DMS79 (cell line): ENCODE data around the gene HINT1.
"Not testable (repeated sequence)": the region's sequence is repeated elsewhere in the genome, so short reads cannot be mapped to it uniquely, and the experiment has no call there.

Experiments
- DNase-seq: peaks from one replicate; lab custom pipeline; 2025; lab: John Stamatoyannopoulos, UW

The HINT1 gene

GRCh38 chr5:131170540-131171275, 5.7 kb upstream of the HINT1 start, which contains the start of gene LYRM7:
Gene LYRM7, plus strand, starts transcription at chr5:131170944. Its CDS starts 77 bp downstream, at chr5:131171021.
- DNase-seq, result peak; percentile 90

GRCh38 chr5:131169810-131170539, 4.9 kb upstream of the HINT1 start:
- DNase-seq, result no peak

- DNase-seq, result no peak
These were observed 2.6 kb upstream of the HINT1 start for GRCh38 chr5:131167615-131168014.

- DNase-seq, result no peak
These were observed 601 bp downstream of the HINT1 start for GRCh38 chr5:131164191-131165118.

- DNase-seq, result no peak
These were observed 1.6 kb downstream of the HINT1 start for GRCh38 chr5:131163276-131164119.

GRCh38 chr5:131160134-131160533, 4.9 kb downstream of the HINT1 start:
- DNase-seq, result no peak

GRCh38 chr5:131156957-131157356, 8.1 kb downstream of the HINT1 start:
- no peak for DNase-seq

GRCh38 chr5:131156385-131156784, 8.7 kb downstream of the HINT1 start:
- no peak for DNase-seq

GRCh38 chr5:131151216-131151615, 13.8 kb downstream of the HINT1 start:
- no peak for DNase-seq

- no peak for DNase-seq
These were observed 14.6 kb downstream of the HINT1 start for GRCh38 chr5:131150408-131150807.

- DNase-seq, result no peak
These were observed 16.2 kb downstream of the HINT1 start for GRCh38 chr5:131148835-131149234.

GRCh38 chr5:131147258-131147657, 17.8 kb downstream of the HINT1 start:
- no peak for DNase-seq

GRCh38 chr5:131142970-131143617, 22.0 kb downstream of the HINT1 start:
- DNase-seq, result no peak

- DNase-seq, result no peak
These were observed 25.7 kb downstream of the HINT1 start for GRCh38 chr5:131139321-131139720.

GRCh38 chr5:131138406-131138805, 26.6 kb downstream of the HINT1 start:
- DNase-seq, result not testable (repeated sequence)

GRCh38 chr5:131133091-131133490, 32.0 kb downstream of the HINT1 start:
- not testable (repeated sequence) for DNase-seq

GRCh38 chr5:131129306-131129705, 35.8 kb downstream of the HINT1 start:
- no peak for DNase-seq

GRCh38 chr5:131127244-131127643, 37.8 kb downstream of the HINT1 start:
- not testable (repeated sequence) for DNase-seq

GRCh38 chr5:131114754-131115153, 50.3 kb downstream of the HINT1 start:
- no peak for DNase-seq

- no peak for DNase-seq
These were observed 52.6 kb downstream of the HINT1 start for GRCh38 chr5:131112424-131112823.

- no peak for DNase-seq
These were observed 54.8 kb downstream of the HINT1 start for GRCh38 chr5:131110256-131110594.
